OCI-M2 (cell line): Measurements from ENCODE around the gene PALB2.
"Not testable (repeated sequence)": the region's sequence is repeated elsewhere in the genome, so short reads cannot be mapped to it uniquely, and the experiment has no call there.

Source experiments
- DNase-seq: peaks from one replicate; lab custom pipeline; 2025; ENCODE audit not compliant: unreplicated experiment; lab: John Stamatoyannopoulos, UW

The PALB2 gene

DNA sequence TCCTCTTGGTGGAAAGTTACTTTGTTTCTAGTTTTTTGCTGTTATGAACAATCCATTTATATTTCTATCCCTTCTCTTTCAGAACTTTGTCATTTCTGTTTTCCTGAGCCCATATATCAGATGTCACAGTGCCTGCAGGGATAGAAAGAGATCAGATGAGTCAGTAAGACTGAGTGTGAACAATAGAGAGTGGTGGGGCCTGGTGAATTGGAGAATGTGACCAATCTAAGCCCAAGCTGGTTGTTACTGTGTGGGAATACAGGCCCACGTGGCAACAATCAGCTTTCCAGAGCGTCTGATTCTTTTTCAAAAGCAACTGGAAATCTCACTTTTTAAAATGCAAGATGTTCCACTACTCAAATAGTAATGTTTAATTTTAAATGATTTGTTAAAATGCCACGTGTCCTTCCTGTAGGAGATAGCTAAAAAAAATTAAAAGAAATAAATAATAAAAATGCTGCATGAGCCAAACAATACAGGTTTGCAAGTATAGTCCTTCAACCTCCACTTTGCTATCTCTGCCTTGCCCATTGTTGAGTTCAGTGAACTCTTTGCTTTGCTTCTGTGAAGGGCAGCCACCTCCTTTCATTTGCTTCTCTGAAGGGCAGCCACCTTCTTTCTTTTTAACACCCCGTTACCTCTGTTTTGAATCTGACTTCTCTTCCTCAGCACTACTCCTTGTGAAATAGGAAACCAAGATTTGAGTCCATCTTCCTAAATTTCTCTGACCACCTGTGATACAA is 9.7 kb upstream of the PALB2 start:
- DNase-seq = no peak

DNA sequence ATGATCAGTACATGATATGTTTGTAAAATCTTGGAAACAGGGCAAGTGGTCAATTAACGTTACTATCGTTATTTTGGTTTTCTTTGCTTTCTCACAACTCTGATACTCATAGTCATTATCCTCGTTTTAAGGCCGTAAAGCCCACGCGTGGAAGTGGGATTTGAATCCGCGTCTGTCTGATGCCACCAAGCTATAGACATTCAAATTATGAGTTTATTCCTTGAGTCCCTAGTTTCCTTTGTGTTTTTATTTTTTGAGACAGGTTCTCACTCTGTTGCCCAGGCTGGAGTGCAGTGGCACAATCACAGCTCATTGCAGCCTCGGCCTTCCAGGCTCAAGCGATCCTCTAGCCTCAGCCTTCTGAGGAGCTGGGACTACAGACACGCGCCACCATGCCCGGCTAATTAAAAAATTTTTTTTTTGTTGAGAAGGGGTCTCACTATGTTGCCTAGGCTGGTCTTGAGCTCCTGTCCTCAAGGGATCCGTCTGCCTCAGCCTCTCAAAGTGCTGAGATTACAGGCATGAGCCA is 1.2 kb upstream of the PALB2 start:
- DNase-seq = no peak

DNA sequence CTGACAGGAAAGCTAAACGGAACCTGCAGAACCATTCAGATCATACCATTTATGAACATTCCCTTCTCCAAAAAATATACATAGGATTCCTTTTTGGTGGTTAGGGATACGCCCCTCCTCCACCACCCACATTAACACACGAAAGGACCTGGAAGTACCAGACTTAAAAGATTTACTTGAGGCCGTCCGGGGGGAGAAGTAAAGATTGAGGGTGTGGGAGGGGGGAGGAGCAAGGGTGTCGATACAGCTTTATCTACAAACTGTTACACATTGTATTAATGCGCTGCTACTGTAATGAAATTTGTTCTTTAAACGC is 537 bp downstream of the PALB2 start:
- no peak for DNase-seq

DNA sequence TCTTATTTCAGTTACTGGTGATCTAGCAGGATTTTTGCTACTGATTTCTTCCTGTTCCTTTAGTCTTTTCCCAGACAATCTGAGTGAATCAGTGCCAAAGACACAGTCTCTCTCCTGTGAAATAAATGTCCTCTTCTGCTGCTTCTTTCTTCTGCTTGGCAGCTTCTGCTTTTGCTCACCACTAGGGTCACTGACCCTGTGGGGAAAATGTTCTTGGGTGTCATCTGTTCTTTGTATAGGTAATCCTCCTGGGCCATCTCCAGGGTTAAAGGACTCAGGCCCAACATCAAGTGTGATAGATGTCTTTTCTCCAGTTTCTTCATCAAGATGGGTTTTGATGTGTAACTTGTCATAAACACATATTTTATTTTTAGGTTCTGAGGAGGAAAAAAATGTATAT is 5.2 kb downstream of the PALB2 start:
- DNase-seq = no peak

DNA sequence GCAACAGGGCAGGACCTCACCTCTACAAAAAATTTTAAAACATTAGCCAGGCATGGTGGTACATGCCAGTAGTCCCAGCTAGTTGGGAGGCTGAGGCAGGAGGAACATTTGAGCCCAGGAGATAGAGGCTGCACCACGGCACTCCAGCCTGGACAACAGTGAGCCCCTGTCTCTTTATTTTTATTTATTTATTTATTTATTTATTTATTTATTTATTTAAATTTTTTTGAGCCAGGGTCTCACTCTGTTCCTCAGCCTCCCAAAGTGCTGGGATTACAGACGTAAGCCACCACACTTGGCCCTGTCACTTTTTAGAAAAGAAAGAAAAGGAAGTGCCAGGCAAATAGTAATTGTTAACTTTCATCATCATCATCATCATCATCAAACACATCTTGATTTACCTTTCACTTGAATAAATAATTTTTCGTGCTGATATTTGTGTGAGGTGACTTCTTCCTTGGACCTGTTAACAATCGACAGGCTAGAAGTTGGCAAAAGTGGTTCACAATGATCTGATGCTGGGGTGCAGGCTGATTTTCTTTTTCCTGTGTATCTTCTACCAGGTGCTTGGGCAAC is 6.6 kb downstream of the PALB2 start:
- DNase-seq = no peak

DNA sequence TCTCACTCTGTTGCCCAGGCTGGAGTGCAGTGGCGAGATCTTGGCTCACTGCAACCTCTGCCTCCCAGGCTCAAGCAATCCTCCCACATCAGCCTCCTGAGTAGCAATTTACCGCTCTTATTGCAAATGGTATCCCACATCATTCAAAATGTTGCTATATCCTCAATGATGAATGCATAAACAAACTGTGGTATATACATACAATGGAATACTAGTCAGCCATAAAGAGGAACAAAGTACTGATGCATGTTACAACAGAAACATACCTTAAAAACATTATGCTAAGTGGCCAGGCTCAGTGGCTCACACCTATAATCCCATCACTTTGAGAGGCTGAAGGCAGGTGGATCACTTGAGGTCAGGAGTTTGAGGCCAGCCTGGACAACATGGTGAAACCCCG is 9.2 kb downstream of the PALB2 start:
- DNase-seq = not testable (repeated sequence)

DNA sequence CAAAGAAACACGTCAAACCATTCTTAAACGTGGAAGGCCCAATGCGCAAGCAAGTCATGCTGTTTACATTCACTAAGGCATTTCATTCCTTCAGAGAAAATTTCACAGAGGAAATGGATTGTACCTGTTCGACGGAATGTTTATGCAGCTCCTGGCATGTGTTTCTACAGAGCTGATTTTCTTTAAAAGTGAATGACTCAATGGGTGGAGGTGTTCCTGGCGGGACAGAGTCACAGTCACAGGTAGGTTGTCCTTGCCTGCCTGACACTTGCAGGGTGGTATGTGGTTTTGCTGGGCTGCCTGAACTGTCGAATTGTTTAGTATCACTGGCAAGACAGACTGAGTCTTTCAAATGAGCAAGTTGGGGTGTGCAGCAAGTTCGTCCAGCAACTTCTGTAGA is 11.6 kb downstream of the PALB2 start:
- DNase-seq = no peak

DNA sequence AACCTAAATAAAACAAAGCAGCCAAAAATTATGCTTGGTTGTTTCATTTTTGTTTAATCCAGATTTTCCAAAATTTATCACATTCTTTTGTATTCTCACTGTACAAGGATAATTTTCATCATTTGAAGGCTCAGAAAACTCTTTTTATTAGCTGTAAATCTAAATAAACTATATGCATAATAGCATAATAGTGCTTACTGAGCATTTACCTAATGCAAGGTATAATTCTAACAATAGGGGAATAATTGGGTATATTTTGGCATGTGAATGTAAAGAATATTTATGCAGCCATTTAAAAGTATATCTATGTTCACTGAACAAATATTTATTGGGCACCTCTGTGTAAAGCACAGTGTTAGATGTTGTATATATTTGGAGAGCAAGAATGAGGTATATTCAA is 17.0 kb downstream of the PALB2 start:
- DNase-seq = no peak

DNA sequence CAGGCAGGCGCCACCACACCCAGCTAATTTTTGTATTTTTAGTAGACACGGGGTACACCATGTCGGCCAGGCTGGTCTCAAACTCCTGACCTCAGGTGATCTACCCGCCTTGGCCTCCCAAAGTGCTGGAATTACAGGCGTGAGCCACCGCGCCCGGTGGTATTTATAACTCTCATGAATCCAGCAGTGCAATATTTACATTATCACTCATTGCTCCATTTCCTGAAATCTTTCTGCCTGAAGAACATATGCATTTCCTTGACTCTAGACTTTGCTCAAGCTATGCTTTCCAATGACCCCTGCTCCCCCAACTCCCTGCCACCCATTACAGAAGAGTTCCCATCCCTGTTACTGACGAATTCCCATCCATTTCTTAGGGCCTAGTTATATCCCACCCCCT is 25.3 kb downstream of the PALB2 start:
- DNase-seq = no peak

DNA sequence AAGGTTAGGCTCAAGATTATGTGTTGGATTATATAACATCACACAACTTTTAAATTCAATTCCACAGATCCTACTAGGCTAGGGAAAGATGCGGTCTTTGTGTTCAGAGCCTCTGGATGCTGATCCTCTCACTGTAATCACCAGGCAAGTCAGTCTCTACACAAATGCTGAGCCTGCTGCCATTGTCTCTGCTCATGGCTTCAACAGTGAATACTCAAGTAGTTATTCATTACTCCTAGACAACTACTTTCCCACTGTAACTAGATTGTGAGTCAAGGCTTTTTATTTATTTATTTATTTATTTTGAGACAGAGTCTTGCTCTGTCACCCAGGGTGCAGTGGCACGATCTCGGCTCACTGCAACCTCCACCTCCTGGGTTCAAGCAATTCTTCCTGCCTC is 29.2 kb downstream of the PALB2 start:
- no peak for DNase-seq

DNA sequence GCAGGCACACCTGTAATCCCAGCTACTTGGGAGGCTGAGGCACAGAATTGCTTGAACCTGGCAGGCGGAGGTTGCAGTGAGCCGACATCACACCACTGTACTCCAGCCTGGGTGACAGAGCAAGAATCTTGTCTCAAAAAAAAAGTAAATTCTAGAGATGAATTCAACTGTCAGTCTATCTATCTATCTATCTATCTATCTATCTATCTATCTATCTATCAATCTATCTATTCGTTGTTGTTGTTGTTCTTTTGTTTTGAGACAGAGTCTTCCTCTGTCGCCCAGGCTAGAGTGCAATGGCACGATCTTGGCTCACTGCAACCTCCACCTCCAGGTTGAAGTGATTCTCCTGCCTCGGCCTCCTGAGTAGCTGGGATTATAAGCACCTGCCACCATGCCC is 30.2 kb downstream of the PALB2 start:
- DNase-seq = not testable (repeated sequence)

DNA sequence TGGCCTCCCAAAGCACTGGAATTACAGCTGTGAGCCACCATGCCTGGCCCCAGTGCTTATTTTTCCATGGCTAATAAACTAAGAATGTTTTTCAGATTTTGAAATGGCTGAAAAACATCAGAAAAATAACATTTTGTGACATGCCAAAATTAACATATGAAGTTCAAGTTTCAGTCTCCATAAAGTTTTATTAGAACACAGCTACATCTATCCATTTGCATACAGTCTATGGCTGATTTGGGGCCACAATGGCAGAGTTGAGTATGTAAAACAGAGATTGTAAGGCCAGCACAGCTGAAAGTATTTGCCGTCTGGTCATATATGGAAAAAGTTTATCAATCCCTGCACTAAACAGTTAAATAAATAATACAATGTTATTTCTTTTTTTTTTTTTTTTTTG is 31.2 kb downstream of the PALB2 start:
- DNase-seq = no peak

DNA sequence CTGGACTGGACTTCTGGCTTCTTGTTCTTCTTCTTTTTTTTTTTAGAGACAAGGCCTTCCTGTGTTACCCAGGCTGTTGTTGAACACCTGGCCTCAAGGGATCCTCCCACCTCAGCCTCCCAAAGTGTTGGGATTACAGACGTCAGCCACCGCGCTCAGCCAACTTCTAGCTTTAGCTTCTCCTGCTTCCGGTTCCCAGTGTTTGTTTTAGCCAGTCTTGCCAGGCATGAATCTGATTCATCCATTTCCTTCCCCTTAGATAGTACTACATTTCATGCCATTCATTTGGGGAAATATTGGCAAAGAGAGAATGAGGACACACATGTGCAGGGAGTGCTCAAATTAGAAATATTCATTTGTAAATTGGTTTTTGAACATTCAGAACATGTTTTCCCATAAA is 32.9 kb downstream of the PALB2 start:
- no peak for DNase-seq

DNA sequence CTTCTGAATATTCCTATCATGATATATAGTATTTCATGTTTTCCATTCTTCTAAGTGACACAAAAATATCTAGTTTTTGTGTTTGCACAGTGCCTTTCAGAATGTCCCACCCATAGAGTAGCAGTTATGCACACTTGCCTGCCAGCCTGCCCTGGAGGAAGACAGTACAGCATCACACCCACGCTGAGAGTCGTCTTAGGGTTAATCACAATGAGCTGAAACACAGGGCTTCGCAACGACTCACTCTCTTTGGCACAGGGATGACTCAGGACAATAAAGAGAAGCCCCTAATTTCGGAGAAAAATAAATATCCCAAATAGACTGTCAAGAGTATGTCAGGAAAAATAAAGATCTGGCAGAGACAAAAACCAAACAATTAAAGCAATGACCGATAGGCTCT is 33.4 kb downstream of the PALB2 start:
- DNase-seq = no peak

DNA sequence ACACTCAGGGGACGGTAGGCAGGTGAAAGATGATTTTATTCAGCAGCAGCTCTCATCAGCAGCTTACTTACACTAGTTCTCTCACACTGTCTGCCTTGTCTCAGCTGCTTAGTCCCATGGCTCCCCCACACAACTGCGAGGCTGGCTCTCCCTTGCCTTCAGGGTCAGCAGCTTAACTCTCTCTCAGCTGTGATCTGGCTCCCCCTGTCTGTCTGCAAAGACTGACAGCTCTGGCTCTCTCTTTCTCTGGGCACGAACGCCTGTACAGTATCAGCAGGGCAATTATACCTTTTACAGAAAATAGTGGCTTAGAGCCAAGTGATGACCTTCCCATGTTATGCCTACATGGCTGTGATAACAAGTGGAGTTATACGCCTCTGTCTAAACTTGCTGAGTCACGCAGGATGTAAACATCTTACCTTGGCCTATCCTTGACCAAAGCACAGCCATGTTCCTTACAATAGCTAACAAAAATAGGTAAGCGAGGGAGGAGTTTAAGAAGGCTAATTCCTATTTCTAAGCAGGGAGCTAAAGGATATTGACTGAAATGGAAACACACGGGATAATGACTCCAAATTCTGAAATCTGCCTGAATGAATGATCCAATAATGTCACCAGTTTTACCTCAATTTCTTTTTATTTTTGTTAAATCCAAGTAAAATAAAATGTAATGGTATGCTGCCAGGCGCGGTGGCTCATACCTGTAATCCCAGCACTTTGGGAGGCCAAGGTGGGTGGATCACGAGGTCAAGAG is 43.9 kb downstream of the PALB2 start:
- peak; percentile 42 for DNase-seq

DNA sequence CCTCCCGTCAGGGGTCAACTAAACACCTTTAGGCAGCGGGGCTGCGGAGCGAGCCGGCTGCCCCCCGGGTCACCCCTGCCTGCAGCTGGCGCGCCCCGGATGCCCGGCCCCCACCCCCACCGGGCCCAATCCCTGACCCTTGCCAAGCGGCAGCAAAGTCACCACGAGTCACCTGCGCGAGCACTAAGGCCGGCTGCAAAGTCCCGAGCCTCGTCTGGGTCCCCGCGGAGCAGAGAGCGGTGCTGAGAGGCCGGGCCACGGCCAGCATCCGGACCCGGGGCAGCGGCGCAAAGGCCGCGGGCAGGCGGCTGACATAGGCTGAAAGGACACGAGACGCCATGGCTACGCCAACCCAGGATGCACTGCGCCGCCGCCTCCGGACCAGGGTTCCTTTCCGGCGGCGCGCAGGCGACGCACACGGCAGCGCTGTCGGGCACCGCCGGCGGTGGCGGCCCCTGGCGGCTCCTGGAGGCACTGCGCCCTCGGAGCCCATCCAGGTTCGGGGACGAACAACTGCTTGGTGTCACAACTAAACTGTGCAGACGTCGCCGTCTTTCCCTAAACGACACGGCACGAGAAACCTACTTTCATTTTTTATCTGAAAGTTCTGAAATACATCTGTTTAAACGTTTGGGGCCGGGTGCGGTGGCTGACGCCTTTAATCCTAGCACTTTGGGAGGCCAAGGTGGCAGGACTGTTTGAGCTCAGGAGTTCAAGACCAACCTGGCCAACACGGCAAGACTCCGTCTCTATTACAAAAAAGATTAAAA is 45.0 kb downstream of the PALB2 start, which contains the start of gene NDUFAB1:
Gene NDUFAB1, minus strand, starts transcription at position 366 of the 770 bp plus-strand sequence. Its CDS starts 26 bp downstream, at position 340.
- peak; percentile 53 for DNase-seq

DNA sequence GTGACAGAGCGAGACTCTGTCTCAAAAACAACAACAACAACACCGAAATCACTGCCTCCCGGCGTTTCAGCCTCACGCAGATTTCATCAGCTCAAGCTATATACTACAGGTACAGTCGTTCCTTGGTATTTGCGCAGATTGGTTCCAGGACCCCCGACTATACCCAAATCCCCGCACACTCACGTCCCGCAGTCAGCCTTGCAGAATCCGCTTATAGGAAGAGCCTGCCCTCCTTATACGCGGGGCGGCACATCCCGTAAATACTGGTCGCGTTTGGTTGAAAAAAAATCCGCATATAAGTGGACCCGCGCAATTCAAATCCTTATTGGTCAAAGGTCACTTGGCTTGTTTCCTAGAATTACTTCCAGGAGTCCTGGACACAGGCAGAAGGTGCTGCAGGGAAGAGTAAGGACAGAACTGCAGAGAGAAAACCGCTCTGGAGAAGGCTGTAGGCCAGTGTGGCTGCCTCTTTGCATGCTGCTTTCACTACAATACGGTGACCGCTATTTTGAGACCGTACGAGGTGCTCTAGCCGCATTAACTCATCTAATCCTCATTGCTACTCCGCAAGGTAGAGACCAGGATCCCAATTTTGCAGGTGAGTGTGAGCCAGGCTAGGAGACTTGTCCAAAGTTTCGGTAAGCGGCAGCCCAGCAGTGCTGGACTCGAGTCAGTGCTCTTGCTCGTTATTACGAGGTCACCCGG is 45.7 kb downstream of the PALB2 start:
- DNase-seq = no peak

DNA sequence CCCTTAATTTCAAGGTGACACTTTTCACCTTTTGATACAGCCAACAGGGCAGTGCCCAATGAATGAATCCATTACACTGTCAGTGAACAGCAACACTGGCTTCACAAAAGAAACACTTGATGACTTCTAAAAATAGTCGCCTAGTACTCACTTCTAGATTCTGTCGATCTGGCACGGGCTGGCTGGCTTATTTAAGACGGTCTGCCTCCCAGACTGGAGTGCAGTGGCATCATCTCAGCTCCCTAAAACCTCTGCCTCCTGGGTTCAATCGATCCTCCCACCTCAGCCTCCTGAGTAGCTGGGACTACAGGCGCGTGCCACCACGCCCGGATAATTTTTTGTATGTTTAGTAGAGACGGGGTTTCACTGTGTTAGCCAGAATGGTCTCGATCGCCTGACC is 46.9 kb downstream of the PALB2 start:
- no peak for DNase-seq

DNA sequence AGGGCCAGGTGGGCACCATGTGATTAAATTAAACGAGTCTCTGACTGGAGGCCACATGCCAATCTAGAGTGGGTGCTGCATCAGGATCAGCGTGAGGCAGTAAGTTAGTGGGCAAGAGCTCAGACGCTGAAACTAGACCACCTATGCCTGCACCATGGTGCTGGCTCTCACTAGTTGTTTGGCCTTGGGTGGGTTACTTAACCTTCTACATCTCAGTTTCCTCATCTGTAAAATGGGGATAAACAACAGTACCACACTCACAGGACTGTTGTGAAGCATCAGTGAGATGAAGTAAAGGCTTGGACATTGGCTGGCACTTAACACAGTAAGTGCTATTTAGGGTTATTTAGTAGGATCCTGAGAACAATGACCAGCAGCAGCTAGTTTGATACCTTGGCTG is 50.9 kb downstream of the PALB2 start:
- no peak for DNase-seq

DNA sequence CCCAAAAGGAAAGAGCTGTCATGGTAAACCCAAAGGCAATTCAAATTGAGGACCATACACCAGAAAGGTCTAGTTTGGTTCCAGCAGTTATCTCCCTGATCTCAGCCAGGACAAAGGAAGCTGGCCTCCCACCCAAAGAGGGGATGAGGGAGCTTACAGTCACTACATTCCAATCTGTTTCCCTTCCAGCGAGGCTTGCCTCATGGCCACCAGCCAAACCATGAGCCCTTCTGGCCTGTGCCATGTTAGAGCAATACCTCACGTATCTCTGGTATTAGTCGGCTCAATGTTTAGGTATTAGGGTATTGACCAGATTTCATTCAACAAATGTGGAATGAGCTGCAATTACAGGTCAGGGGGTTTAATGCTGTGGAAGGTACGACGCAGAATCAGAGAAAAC is 53.4 kb downstream of the PALB2 start:
- DNase-seq = no peak
